HG03039 (cell line): ENCODE results near the gene FZD2.

Source experiments
- ATAC-seq: cut with Tn5 transposase; IDR thresholded peaks from one replicate; pipeline ENCODE4 v1.9.1; 2021; ENCODE audit warnings: mild to moderate bottlenecking, moderate library complexity; ENCODE audit not compliant: unreplicated experiment

FZD2 gene

GRCh38 chr17:44604768-44605485 lies 47.6 kb downstream of the FZD2 start:
- ATAC-seq, result no peak

GRCh38 chr17:44606658-44607057 lies 49.4 kb downstream of the FZD2 start:
- no peak for ATAC-seq

DNA sequence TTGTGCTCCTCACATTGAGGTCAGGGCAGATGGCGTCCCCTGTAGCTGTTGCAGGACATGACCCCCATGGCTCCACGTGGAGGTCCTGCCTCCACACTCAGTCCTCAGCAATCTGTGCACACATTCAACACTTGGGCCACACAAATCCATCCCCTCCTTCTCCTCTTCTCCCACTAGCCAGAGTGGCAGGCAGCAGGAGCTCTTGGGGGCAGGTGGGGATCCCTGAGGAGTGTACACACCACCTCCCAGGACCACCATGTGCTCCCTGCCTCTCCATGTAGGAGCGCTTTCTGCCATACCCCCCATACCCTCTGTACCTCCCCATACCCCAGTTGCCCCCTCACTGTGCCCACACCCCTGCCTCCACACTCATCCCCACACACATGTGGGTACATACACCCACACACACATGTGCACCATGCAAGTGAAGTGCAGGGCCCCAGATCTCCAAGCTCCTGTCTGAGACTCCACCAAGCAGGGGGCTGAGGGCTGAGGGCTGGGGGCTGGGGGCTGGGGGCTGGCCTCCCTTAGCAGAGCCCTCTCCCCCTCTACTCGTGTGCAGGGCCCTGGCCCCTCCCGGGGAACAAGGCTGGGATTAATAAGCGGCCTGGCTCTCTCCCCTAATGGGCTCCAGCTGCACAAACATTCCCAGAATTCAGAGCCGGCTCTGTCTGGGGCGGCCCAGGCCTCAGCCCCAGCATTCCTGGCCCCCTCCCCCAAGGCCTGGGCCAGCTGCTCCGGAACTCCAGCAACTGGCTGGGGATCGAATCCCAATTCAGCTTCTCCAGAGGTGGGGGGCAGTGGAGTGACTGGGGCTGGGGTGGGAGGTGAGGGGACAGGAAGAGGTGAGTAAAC lies 50.8 kb downstream of the FZD2 start:
- ATAC-seq, result no peak

DNA sequence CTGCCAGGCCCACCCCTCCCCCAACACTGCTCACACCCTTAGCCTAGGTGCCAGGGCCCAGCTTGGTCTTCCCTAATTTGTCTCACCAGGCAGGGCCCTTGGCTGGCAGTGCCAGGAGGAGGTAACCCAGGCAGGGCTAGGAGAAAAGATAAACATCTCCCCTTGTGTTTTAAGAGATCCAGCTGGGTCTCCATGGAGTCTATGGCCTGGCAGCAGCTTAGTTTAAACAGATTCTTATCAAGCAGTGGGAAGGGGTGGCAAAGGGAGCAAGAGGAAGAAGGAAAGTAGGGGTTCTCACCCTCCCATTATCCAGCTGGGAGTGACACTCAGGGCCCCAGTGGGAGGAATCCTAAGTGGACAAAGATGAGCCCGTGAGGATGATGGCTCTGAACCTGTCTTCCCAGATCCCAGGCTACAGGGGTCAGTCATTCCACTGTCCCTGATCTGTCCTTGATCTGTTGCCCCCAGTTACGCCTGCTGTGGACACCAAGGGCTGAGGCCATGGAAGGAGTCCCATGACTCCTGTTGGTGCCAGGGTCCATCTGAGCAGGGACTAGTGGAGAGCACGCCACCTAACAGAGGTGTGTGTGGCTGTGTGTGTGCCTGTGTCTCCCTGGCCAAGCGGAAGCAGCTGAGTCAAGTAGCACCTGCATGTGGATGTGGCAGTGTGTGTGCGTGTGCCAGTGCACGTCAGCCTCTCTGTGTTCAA lies 51.6 kb downstream of the FZD2 start:
- no peak for ATAC-seq

- ATAC-seq, result no peak
Observed at GRCh38 chr17:44610331-44610730, 53.0 kb downstream of the FZD2 start.
